ENCODE results near the gene PAIP2.
"Not testable (repeated sequence)": the region's sequence is repeated elsewhere in the genome, so short reads cannot be mapped to it uniquely, and the experiment has no call there.

The PAIP2 gene

GRCh38 chr5:139393497-139394122, 52.0 kb downstream of the PAIP2 start:
- DNase-seq = no peak

- peak; percentile 83 for DNase-seq
These were observed 52.5 kb downstream of the PAIP2 start for GRCh38 chr5:139394123-139394653.

GRCh38 chr5:139394654-139395566, 53.3 kb downstream of the PAIP2 start, which contains the start of gene PROB1:
Gene PROB1 (minus strand): TSS chr5:139395104. CDS start chr5:139395081, 23 bp downstream.
- no peak for DNase-seq

- no peak for DNase-seq
These were observed 54.4 kb downstream of the PAIP2 start for GRCh38 chr5:139395844-139396640.

GRCh38 chr5:139396691-139397090, 55.0 kb downstream of the PAIP2 start:
- no peak for DNase-seq

- DNase-seq = no peak
These were observed 56.3 kb downstream of the PAIP2 start for GRCh38 chr5:139397921-139398320.

- DNase-seq = peak; percentile 36
These were observed 58.0 kb downstream of the PAIP2 start for GRCh38 chr5:139399501-139400121.

GRCh38 chr5:139401546-139401945, 59.9 kb downstream of the PAIP2 start:
- no peak for DNase-seq

GRCh38 chr5:139402561-139403158, 61.0 kb downstream of the PAIP2 start:
- DNase-seq = peak; percentile 39

GRCh38 chr5:139403418-139403786, 61.7 kb downstream of the PAIP2 start:
- no peak for DNase-seq

- DNase-seq = peak; percentile 99
These were observed 62.3 kb downstream of the PAIP2 start, which contains the start of gene SPATA24 for GRCh38 chr5:139403787-139404483. Gene SPATA24 (minus strand): TSS chr5:139404089. CDS start chr5:139404060, 29 bp downstream.

- no peak for DNase-seq
These were observed 62.8 kb downstream of the PAIP2 start for GRCh38 chr5:139404484-139404840.

GRCh38 chr5:139406963-139407362, 65.3 kb downstream of the PAIP2 start:
- DNase-seq = no peak

GRCh38 chr5:139407517-139407916, 65.9 kb downstream of the PAIP2 start:
- DNase-seq = no peak

GRCh38 chr5:139408191-139408590, 66.5 kb downstream of the PAIP2 start:
- no peak for DNase-seq

GRCh38 chr5:139409116-139409515, 67.5 kb downstream of the PAIP2 start:
- DNase-seq = not testable (repeated sequence)

- DNase-seq = no peak
These were observed 68.7 kb downstream of the PAIP2 start for GRCh38 chr5:139410121-139410992.

GRCh38 chr5:139410993-139411828, 69.6 kb downstream of the PAIP2 start:
- no peak for DNase-seq

GRCh38 chr5:139413153-139413552, 71.5 kb downstream of the PAIP2 start:
- DNase-seq = no peak
